HK-2 (cell line): ENCODE results near the gene ABHD5.

Source experiments
- DNase-seq: peaks from one replicate; pipeline ENCODE4 v3.0.0-alpha.2; 2018; ENCODE audit not compliant: unreplicated experiment

Gene ABHD5

GRCh38 chr3:43718296-43718695 is 27.6 kb downstream of the ABHD5 start:
- no peak for DNase-seq

GRCh38 chr3:43723121-43723734 is 32.5 kb downstream of the ABHD5 start:
- DNase-seq, result no peak

GRCh38 chr3:43726521-43726920 is 35.8 kb downstream of the ABHD5 start:
- no peak for DNase-seq

DNA sequence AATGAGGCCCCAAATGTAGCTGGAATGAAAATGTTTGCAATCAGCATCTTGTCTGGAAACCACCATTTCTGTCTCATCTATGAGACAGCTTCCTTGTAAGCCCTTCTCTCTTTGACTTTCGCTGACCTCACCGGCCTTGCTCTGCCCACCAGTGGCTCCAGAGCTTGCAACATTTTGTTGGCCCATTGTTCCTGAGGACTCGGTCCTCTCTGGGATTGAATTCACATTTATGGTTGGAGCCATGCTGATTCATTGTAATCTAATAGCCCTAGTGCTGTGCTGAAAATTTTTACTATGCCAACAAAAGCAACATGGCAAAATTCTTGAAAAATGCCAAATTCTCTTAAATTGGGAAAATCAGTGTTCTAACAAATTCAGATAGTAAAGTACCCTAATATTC is 37.2 kb downstream of the ABHD5 start:
- DNase-seq, result no peak

- no peak for DNase-seq
Observed at GRCh38 chr3:43728476-43728875, 37.7 kb downstream of the ABHD5 start.

DNA sequence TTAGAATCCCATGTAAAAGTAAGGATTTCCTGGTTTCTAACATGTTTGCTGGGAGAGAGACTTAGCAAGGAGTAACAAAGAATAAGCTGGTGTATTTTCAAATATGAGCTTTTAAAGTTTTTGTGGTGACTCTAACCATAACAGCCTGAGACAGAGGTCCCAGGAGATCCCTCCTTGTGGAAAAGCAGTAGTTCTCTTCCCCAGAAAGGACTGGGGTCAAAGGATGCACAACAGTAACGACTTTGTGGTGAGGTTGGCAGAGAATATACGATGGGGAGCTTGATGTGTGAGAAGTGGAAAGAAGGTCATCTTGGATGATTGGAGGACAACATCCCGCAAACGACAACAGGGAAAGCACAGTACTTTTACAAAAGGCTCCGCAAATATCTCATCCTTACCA is 38.2 kb downstream of the ABHD5 start:
- no peak for DNase-seq

DNA sequence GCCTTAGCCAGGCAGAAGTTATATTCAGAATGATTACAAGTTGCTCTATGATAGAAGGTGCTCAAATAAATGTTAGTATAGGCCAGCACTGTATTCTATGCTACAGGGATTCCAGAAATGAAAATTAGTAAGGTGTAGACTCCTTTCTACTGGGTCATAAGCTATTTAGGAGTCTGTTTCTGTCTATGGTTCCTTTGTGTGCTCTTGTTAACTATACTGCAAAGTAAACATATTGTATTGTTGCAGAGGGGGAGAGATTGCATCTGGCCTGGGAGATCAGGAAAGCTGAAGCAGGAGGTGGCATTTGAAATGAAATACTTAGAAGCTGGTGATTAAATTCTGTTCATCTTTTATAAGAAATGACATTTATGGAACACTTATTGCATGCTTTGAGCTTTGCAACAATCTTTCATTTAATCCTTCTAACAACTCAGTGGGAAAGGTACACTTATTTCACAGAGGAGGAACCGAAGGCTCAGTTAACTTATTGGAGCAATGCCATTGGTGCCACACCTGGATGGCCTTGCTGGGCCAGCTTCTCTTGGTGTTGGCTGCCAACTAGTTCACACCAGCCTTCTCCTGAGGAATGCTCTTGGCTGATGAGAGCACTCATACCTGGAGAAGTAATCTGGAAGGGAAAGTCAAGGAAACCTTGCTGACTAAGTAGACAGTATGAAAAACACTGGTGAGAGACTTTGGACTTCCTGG is 39.1 kb downstream of the ABHD5 start:
- DNase-seq, result no peak

GRCh38 chr3:43732747-43733425 is 42.1 kb downstream of the ABHD5 start:
- DNase-seq, result no peak

GRCh38 chr3:43733459-43734384 is 43.0 kb downstream of the ABHD5 start:
- DNase-seq, result no peak

DNA sequence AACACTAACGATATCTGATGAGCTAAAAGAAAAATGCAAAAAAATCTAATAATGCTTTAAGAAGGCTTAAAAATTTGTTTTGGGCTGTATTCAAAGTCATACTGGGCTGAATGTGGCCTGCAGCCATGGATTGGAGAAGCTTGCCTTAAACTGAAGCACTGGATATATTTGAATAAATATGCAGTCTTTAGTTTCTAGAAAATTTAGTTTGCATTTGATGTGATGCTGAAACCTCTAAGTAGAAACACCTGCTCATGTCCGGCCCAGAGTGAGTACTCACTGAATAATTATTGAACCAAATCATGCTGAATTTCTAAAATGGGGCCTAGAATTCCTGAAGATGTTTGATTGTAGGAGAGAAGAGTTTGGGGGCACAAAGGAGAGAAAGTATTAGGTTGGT is 43.9 kb downstream of the ABHD5 start:
- no peak for DNase-seq

GRCh38 chr3:43735618-43736017 is 44.9 kb downstream of the ABHD5 start:
- no peak for DNase-seq

GRCh38 chr3:43736558-43737440 is 46.1 kb downstream of the ABHD5 start:
- DNase-seq, result no peak

DNA sequence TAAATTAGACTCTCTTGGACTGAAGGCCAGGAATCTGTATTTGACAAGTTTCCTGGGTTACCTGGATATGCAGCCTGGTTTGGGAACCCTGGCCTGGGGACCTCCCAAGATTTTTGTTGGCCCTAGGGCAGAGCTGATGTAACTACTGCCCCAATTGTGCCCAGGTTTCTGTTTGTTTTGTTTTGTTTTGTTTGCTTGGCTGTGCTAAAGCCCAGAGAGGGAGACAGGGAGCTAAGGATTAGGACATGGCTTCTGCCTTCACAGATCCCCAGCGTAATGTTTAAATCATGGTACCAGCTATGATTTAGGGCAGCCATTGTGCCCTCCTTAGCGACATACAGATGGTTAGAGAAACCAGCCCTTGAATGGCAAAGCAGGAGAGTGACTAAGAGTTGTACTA is 47.6 kb downstream of the ABHD5 start:
- DNase-seq, result no peak

DNA sequence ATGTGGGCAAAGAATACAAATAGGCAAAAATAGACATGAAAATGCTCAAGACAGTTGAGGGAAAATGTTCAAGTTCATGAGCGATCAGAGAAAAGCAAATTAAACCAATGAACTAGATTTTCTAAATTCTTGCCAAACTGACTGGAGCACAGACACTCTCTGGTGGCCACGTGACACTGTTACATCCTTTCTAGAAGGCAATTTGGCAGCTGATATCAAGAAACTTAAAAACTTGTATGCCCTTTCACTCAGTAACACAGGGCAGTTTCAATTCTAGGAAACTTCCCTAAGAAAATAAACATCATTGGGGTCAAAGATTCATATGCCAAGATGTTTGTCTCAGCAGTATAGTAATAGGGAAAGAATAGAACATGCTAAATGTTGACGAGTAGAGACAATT is 52.2 kb downstream of the ABHD5 start:
- DNase-seq, result no peak

GRCh38 chr3:43747641-43748040 is 56.9 kb downstream of the ABHD5 start:
- DNase-seq, result no peak

GRCh38 chr3:43748179-43748578 is 57.4 kb downstream of the ABHD5 start:
- no peak for DNase-seq

GRCh38 chr3:43748645-43749044 is 57.9 kb downstream of the ABHD5 start:
- DNase-seq, result no peak

DNA sequence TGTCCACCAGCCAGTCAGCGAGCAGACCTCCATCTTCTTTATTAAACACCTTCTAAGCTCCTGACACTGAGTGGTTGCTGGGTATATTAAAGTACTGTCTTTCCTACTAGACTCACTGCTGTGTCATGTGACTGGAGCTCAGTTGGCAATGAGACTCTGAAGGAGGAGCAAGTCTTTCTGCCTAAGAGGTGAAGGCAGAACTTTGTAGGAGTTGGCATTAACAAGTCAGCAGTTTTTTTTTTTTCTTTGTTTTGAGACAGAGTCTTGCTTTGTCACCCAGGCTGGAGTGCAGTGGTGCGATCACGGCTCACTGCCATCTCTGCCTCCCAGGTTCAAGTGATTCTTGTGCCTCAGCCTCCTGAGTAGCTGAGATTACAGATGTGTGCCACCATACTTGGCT is 62.2 kb downstream of the ABHD5 start:
- DNase-seq, result no peak

GRCh38 chr3:43753741-43754715 is 63.3 kb downstream of the ABHD5 start:
- no peak for DNase-seq
